B cell (primary cell): ENCODE results near the gene NCOA4.

Experiments
- CTCF ChIP-seq: fragments of 200-600 bp; IDR thresholded peaks from one replicate; pipeline ENCODE4 v1.8.0; 2022; ENCODE audit warnings: antibody characterized with exemption, mild to moderate bottlenecking
- EZH2 ChIP-seq: IDR thresholded peaks from 2 replicates; pipeline ENCODE4 v1.6.1; 2012; ENCODE audit warnings: borderline replicate concordance, low read depth, mild to moderate bottlenecking, moderate library complexity, low read length; ENCODE audit not compliant: insufficient read depth, poor library complexity, severe bottlenecking

GRCh38 chr10:46001187-46001756 is 29.2 kb downstream of the NCOA4 start:
- TF ChIP-seq EZH2: no peak
- TF ChIP-seq CTCF: no peak
